Activated naive CD8-positive, alpha-beta T cell treated with anti-CD3 and anti-CD28 coated beads for 36 hours (primary cell): Measurements from ENCODE around the gene ZNF467. TPM values are rescaled to one million over a fixed set of nuclear protein-coding genes. Genes with fewer than 3 reads are reported as not detected.

Experiments
- DNase-seq: peaks from one replicate; pipeline ENCODE4 v3.0.0; 2021
- H3K27ac Mint-ChIP-seq: one replicate; pipeline ENCODE4 v1.8.0; 2022; ENCODE audit warnings: mild to moderate bottlenecking, moderate library complexity, mixed read lengths
- H3K27me3 Mint-ChIP-seq: one replicate; pipeline ENCODE4 v1.8.0; 2022; ENCODE audit warnings: mild to moderate bottlenecking, mixed read lengths
- H3K36me3 Mint-ChIP-seq: one replicate; pipeline ENCODE4 v1.8.0; 2021; ENCODE audit warnings: mild to moderate bottlenecking, mixed read lengths
- H3K4me1 Mint-ChIP-seq: one replicate; pipeline ENCODE4 v1.8.0; 2021; ENCODE audit warnings: mixed read lengths
- H3K4me3 Mint-ChIP-seq: one replicate; pipeline ENCODE4 v1.8.0; 2022; ENCODE audit warnings: mild to moderate bottlenecking, moderate library complexity, mixed read lengths
- H3K9me3 Mint-ChIP-seq: one replicate; pipeline ENCODE4 v1.8.0; 2022; ENCODE audit warnings: mixed read lengths
- total RNA-seq, 2 experiments: library from RNA; stranded (reverse); gene quantifications; one replicate each; pipeline ENCODE4 v1.2.3, GENCODE V29; 2021

ZNF467 gene
- total RNA-seq, 2 experiments from 2014 or later = 0.21 to 0.22 TPM

- Mint-ChIP-seq H3K27me3 (no peaks in the 10 kb centered on the region), H3K4me3 (no peak overlapping the region), H3K27ac (no peak overlapping the region), H3K36me3 (no peaks in the 10 kb centered on the region), H3K9me3 (no peaks in the 10 kb centered on the region), H3K4me1 (no peaks in the 10 kb centered on the region)
- DNase-seq = no peak
These were observed 24.4 kb upstream of the ZNF467 start for GRCh38 chr7:149797771-149798170.

GRCh38 chr7:149796287-149796860 lies 23.0 kb upstream of the ZNF467 start:
- H3K27ac Mint-ChIP-seq = no peak overlapping the region
- H3K4me3 Mint-ChIP-seq = no peak overlapping the region
- DNase-seq = no peak
- no peaks in the 10 kb centered on the region for H3K9me3 Mint-ChIP-seq
- H3K4me1 Mint-ChIP-seq = no peaks in the 10 kb centered on the region
- no peaks in the 10 kb centered on the region for H3K36me3 Mint-ChIP-seq
- peaks cover 5% of the 10 kb centered on the region for H3K27me3 Mint-ChIP-seq

GRCh38 chr7:149795126-149795525 lies 21.7 kb upstream of the ZNF467 start:
- no peak overlapping the region for H3K27ac Mint-ChIP-seq
- no peaks in the 10 kb centered on the region for H3K9me3 Mint-ChIP-seq
- H3K36me3 Mint-ChIP-seq = no peaks in the 10 kb centered on the region
- no peak overlapping the region for H3K4me3 Mint-ChIP-seq
- no peak for DNase-seq
- H3K27me3 Mint-ChIP-seq = peaks cover 14% of the 10 kb centered on the region
- no peaks in the 10 kb centered on the region for H3K4me1 Mint-ChIP-seq

- no peaks in the 10 kb centered on the region for H3K9me3 Mint-ChIP-seq
- peaks cover 3% of the 10 kb centered on the region for H3K4me1 Mint-ChIP-seq
- no peak overlapping the region for H3K4me3 Mint-ChIP-seq
- no peaks in the 10 kb centered on the region for H3K36me3 Mint-ChIP-seq
- DNase-seq = no peak
- H3K27ac Mint-ChIP-seq = no peak overlapping the region
- peaks cover 19% of the 10 kb centered on the region for H3K27me3 Mint-ChIP-seq
These were observed 21.3 kb upstream of the ZNF467 start for GRCh38 chr7:149794661-149795060.

- DNase-seq = no peak
- no peaks in the 10 kb centered on the region for H3K9me3 Mint-ChIP-seq
- no peak overlapping the region for H3K27ac Mint-ChIP-seq
- H3K4me3 Mint-ChIP-seq = no peak overlapping the region
- peaks cover 3% of the 10 kb centered on the region for H3K4me1 Mint-ChIP-seq
- H3K36me3 Mint-ChIP-seq = no peaks in the 10 kb centered on the region
- H3K27me3 Mint-ChIP-seq = peaks cover 22% of the 10 kb centered on the region
These were observed 19.9 kb upstream of the ZNF467 start for GRCh38 chr7:149793261-149793660.

- Mint-ChIP-seq H3K4me1 (peaks cover 3% of the 10 kb centered on the region), H3K9me3 (no peaks in the 10 kb centered on the region), H3K4me3 (no peak overlapping the region), H3K27ac (no peak overlapping the region), H3K36me3 (no peaks in the 10 kb centered on the region), H3K27me3 (peaks cover 22% of the 10 kb centered on the region)
- no peak for DNase-seq
These were observed 18.8 kb upstream of the ZNF467 start for GRCh38 chr7:149792220-149792595.

GRCh38 chr7:149791411-149792219 lies 18.2 kb upstream of the ZNF467 start:
- Mint-ChIP-seq H3K4me1 (peaks cover 3% of the 10 kb centered on the region), H3K36me3 (no peaks in the 10 kb centered on the region), H3K27ac (no peak overlapping the region), H3K9me3 (no peaks in the 10 kb centered on the region), H3K27me3 (peaks cover 22% of the 10 kb centered on the region), H3K4me3 (no peak overlapping the region)
- DNase-seq = no peak

GRCh38 chr7:149790754-149791360 lies 17.5 kb upstream of the ZNF467 start:
- DNase-seq = no peak

GRCh38 chr7:149790146-149790548 lies 16.8 kb upstream of the ZNF467 start:
- Mint-ChIP-seq H3K27me3 (peaks cover 22% of the 10 kb centered on the region), H3K27ac (no peak overlapping the region), H3K36me3 (no peaks in the 10 kb centered on the region), H3K4me3 (no peak overlapping the region), H3K4me1 (peaks cover 3% of the 10 kb centered on the region), H3K9me3 (no peaks in the 10 kb centered on the region)
- peak; percentile 67 for DNase-seq

More at GRCh38 chr7:149790754-149791360, 17.5 kb upstream of the ZNF467 start:
- no peaks in the 10 kb centered on the region for H3K9me3 Mint-ChIP-seq
- H3K36me3 Mint-ChIP-seq = no peaks in the 10 kb centered on the region
- no peak overlapping the region for H3K4me3 Mint-ChIP-seq
- no peak overlapping the region for H3K27ac Mint-ChIP-seq
- H3K4me1 Mint-ChIP-seq = peaks cover 3% of the 10 kb centered on the region
- H3K27me3 Mint-ChIP-seq = peaks cover 22% of the 10 kb centered on the region

GRCh38 chr7:149789101-149789500 lies 15.7 kb upstream of the ZNF467 start:
- no peaks in the 10 kb centered on the region for H3K36me3 Mint-ChIP-seq
- H3K4me1 Mint-ChIP-seq = peaks cover 3% of the 10 kb centered on the region
- H3K4me3 Mint-ChIP-seq = no peak overlapping the region
- H3K27ac Mint-ChIP-seq = no peak overlapping the region
- no peak for DNase-seq
- H3K27me3 Mint-ChIP-seq = peaks cover 22% of the 10 kb centered on the region
- no peaks in the 10 kb centered on the region for H3K9me3 Mint-ChIP-seq

- Mint-ChIP-seq H3K27ac (no peak overlapping the region), H3K4me1 (peaks cover 3% of the 10 kb centered on the region), H3K27me3 (peaks cover 22% of the 10 kb centered on the region), H3K4me3 (no peak overlapping the region), H3K9me3 (no peaks in the 10 kb centered on the region), H3K36me3 (no peaks in the 10 kb centered on the region)
- no peak for DNase-seq
These were observed 15.0 kb upstream of the ZNF467 start for GRCh38 chr7:149788300-149788851.

GRCh38 chr7:149787428-149788299 lies 14.3 kb upstream of the ZNF467 start:
- Mint-ChIP-seq H3K9me3 (no peaks in the 10 kb centered on the region), H3K36me3 (no peaks in the 10 kb centered on the region), H3K4me1 (peaks cover 3% of the 10 kb centered on the region), H3K27me3 (peaks cover 22% of the 10 kb centered on the region), H3K4me3 (no peak overlapping the region), H3K27ac (no peak overlapping the region)
- DNase-seq = no peak

GRCh38 chr7:149785983-149786382 lies 12.6 kb upstream of the ZNF467 start:
- no peak overlapping the region for H3K27ac Mint-ChIP-seq
- no peaks in the 10 kb centered on the region for H3K9me3 Mint-ChIP-seq
- H3K4me1 Mint-ChIP-seq = peaks cover 3% of the 10 kb centered on the region
- DNase-seq = no peak
- no peak overlapping the region for H3K4me3 Mint-ChIP-seq
- peaks cover 14% of the 10 kb centered on the region for H3K27me3 Mint-ChIP-seq
- H3K36me3 Mint-ChIP-seq = no peaks in the 10 kb centered on the region

GRCh38 chr7:149785402-149785801 lies 12.0 kb upstream of the ZNF467 start:
- peaks cover 8% of the 10 kb centered on the region for H3K27me3 Mint-ChIP-seq
- H3K9me3 Mint-ChIP-seq = no peaks in the 10 kb centered on the region
- H3K36me3 Mint-ChIP-seq = no peaks in the 10 kb centered on the region
- H3K4me1 Mint-ChIP-seq = peaks cover 3% of the 10 kb centered on the region
- H3K4me3 Mint-ChIP-seq = no peak overlapping the region
- no peak for DNase-seq
- no peak overlapping the region for H3K27ac Mint-ChIP-seq

- no peaks in the 10 kb centered on the region for H3K27me3 Mint-ChIP-seq
- H3K9me3 Mint-ChIP-seq = no peaks in the 10 kb centered on the region
- DNase-seq = no peak
- H3K4me3 Mint-ChIP-seq = no peak overlapping the region
- no peaks in the 10 kb centered on the region for H3K4me1 Mint-ChIP-seq
- H3K27ac Mint-ChIP-seq = no peak overlapping the region
- H3K36me3 Mint-ChIP-seq = no peaks in the 10 kb centered on the region
These were observed 10.8 kb upstream of the ZNF467 start for GRCh38 chr7:149784251-149784608.
